GM18508 (cell line): ENCODE results near the gene RPRD1B.

ENCODE experiments used
- ATAC-seq: cut with Tn5 transposase; IDR thresholded peaks from one replicate; pipeline ENCODE4 v1.9.1; 2021; ENCODE audit warnings: moderate number of reproducible peaks; ENCODE audit not compliant: insufficient read depth, unreplicated experiment

The RPRD1B gene

GRCh38 chr20:38116409-38117165, 83.0 kb downstream of the RPRD1B start:
- ATAC-seq: no peak

- no peak for ATAC-seq
Measured at GRCh38 chr20:38117205-38117604, 83.7 kb downstream of the RPRD1B start.

GRCh38 chr20:38117635-38118034, 84.1 kb downstream of the RPRD1B start:
- ATAC-seq: no peak

GRCh38 chr20:38119446-38119845, 85.9 kb downstream of the RPRD1B start:
- ATAC-seq: no peak

- ATAC-seq: no peak
Measured at GRCh38 chr20:38120625-38120988, 87.1 kb downstream of the RPRD1B start.

DNA sequence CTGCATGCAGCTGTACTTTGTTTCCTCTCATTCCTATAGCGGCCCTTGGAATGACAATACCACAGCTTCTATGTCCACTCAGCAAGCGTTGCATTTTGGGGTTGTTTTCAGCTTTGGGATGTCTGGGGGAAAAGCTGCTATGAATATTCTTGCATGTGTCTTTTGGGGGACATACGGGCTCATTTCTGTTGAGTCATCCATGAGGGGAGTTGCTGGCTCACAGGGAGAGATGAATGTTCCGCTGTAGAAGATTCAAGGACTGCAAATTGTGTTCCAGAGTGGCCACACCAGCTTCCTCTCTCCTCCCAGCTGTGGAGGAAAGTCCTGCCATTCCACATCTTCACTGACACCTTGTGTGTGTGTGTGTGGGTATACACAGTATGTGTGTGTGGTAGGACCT, 88.2 kb downstream of the RPRD1B start:
- ATAC-seq: no peak

DNA sequence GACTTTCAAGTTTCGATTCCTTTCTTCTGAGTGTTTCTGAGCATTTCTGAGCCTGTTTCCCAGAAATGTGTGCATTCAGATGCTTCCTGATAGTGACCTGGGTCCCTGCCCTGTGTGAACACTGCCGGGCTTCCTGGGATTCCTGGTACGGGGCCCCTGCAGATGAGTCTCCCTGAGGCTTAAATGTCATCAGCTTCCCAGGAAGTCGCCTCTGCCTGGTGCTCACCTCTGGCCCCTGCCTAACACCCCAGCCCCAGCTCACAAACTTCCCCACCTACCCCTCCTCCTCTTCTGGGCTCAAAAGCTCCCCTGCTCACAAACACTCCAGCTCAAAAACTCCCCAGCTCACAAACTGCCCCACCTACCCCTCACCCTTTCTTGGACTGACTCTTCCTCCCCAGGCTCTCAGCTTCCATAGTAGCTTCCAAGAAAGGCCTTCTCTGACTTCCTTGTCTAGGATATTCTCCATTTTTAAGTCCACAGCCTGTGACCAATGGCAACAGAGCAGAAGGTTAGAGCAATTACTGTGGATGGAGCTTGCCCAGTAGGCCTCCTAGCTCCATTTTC, 89.6 kb downstream of the RPRD1B start:
- no peak for ATAC-seq

DNA sequence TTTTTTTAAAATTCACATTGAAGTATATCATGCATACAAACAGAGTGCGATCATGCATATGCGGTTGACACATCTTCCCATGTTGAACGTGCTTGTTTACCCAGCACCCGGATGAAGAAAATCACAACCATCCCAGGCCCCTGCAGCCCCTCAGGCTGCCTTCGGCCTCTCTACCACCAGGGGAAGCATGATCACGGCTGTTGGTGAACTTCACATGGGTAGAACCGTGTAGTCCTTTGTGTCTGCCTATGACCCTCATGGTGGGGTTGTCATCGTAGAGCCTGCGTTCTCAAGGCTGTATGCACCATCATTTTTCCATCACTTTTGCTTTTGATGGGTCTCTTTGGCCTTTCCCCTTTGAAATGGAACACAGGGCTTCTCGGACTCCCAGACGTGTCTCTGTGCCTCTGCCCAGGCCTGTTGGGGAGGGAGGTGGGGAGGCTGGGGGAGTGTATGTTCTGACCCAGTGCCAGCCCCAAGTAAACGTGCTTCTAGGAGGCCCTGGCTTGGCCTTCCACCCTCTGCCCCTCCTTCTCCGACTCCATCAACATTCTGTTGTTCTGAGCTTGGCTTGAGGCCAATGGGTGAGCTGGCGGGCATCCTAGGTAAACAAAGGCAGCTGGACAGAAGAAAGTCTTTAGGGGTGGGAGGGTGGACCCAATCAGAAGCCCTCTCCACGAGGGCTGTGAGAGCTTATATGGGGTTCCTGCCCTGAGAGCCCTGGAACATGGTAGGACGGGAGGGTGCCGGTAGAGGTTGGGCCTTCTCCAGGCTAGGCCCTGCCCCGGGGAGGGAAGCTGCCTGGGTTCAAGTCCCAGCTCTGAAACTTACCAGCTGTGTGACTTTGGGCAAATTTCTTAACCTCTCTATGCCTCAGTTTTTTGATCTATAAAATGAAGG, 91.9 kb downstream of the RPRD1B start:
- ATAC-seq: no peak

GRCh38 chr20:38126146-38126921, 92.8 kb downstream of the RPRD1B start:
- no peak for ATAC-seq

DNA sequence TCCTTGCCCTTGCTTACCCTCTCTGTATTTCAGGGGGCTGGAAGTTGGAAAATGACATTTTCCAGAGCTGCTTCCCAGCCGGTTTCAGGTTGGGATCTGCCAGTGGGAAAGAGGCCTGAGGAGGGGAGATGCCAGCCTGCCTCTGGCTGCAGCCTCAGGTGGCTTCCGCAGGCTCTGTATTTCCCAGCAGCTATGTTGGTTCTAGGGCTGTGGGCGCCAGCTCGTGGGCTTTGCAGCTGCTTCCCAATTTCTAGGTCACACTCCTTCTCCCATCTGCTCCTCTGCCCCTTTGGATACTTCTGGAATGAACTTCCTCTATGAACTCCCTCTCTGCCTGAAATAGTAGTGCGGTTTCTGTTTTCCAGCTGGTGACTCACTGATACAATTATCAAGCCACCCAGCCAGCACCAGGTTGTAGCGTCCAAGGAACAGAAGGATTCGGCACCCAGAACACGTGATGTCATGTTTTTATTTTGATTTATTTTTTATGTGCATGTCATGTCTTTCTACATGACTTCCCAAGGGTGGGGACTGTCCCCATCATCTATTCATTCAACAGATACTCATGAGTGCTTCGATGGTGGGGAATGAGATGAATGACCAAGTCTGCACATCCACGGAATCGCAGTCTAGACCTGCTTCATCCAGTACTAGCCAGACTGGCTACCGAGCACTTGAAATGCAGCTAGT, 93.5 kb downstream of the RPRD1B start:
- no peak for ATAC-seq

GRCh38 chr20:38127920-38128528, 94.5 kb downstream of the RPRD1B start:
- no peak for ATAC-seq

DNA sequence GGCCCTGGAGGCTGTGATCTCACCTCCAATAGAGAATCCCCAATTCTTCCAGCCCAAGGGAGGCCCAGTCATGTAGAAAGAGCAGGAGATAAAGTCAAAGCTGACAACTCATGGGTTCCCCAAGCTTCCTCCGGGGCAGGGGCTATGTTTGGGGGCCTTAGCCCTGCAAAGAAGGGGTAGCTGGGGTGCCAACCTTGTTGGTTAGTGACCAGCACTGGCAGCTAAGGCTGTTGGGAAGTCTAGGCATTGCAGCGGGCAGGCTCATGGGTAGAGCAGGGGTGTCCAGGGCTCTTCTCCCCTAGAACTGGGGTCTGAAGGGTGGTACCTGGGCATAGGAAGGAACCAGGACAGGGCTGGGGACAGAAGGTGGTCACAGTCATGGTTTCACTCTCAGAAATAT, 95.1 kb downstream of the RPRD1B start:
- ATAC-seq: no peak

DNA sequence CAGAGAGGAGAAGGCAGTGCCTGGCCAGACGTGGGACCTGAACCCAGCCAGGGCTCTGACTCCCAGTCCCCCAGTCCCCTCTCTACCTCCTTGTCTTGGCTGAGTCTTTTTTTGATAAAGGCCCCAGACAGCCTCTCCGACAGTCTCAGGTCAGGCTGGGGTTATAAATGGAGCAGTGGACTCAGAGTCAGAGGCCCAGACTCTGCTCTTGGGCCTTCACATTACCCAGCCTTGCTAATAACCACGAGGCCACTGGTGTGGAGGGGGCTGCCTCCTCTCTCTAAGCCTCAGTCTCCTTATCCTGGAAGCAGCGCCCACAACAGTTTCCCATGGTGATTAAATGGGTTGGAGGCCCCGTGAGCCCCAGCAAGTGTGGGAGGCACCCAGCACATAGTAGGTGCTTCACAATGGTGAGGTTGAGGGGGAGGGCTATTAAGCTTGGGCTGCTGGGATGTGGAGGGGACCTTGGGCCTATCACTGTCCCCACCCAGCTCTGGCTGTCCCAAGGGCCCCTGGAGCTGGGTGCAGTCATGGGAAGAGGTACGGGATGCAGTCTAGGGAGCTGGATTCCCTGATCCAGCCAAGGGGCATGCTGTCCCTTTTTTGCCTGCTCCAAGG, 95.8 kb downstream of the RPRD1B start:
- no peak for ATAC-seq

DNA sequence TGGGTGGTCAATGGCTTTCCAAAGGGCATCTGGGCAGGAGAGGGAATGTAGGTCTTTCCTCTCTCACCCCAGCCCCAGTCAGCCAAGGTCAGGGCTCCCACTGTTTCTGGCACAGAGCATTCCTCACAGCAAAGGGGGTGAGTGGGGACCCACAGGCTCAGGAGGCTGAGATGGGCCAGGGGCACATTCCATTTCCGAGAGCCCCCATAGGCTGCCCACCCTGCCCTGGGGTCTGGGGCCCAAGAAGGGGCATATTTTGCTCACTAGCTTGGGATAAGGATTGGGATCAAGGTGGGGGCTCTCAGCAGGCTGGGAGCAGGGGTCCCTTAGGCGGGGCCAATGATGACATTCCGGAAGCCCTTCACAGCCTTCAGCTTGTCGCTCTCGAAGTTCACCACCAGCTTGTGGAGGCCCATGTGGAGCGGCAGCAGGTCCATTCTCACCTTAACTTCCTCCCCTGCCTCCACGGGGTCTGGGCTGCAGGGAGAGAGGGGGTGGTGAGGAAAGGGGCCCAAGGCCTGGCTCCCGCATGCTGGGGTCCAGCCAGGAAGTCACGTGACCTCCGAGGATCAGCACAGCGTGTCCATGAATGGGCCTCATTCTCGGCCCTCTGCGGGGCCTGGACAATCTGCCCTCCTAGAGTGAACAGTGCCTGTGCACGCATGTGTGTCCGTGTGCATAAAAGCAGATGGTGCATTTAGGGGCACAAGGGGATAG, 96.5 kb downstream of the RPRD1B start:
- no peak for ATAC-seq

GRCh38 chr20:38130687-38131587, 97.4 kb downstream of the RPRD1B start:
- no peak for ATAC-seq

- ATAC-seq: no peak
Measured at GRCh38 chr20:38131588-38132121, 98.1 kb downstream of the RPRD1B start.
